K562 (cell line): Measurements from ENCODE around the gene NEURL1. TPM values are rescaled to one million over a fixed set of nuclear protein-coding genes. Genes with fewer than 3 reads are reported as not detected.

Experiments used
- ATAC-seq: fragments of 200-7000 bp; cut with Tn5 transposase; 3 replicates; pipeline ENCODE4 v1.9.1; 2020; ENCODE audit warnings: moderate library complexity
- BruUV-seq: library from RNA; stranded (reverse); fragments of 400-500 nt; replicated peaks from 2 replicates; lab custom pipeline; 2021; lab: Mats Ljungman, UMichigan
- CTCF ChIA-PET: fragments of 300-600 bp; formaldehyde crosslinking; extraction: SDS; loops from one replicate; lab custom pipeline; 2021; ENCODE audit warnings: low intra/inter-chr PET ratio; lab: Yijun Ruan, JAX
- POLR2A ChIA-PET: fragments of 300-600, 350-650 bp; sonication (Branson Sonifier 250); formaldehyde crosslinking; extraction: SDS; loops from one replicate; lab custom pipeline; 2021; ENCODE audit warnings: antibody characterized with exemption, inconsistent platforms; lab: Yijun Ruan, JAX
- DNase-seq, 4 experiments: peaks; one replicate each; pipeline versions ENCODE4 v3.0.0 to v3.0.0-alpha.2; 2011 to 2018; ENCODE audit warnings: low spot score in 3 of 4, mixed read lengths in 3 of 4; ENCODE audit errors: extremely low read depth in 1 of 4
- FAIRE-seq: peaks from 2 replicates; lab custom pipeline; 2011; peaks lifted over from hg19 to GRCh38; lab: Jason Lieb, UNC
- H2AFZ ChIP-seq: 2 replicates; pipeline ENCODE4 v1.6.0; 2011; ENCODE audit warnings: low read depth, low read length, control low read depth, inconsistent platforms
- H3K27ac ChIP-seq: fragments of 200-600 bp; 3 replicates; pipeline ENCODE4 v1.8.0; 2011; ENCODE audit warnings: low read depth, mild to moderate bottlenecking, control low read depth, inconsistent platforms, low read length, moderate library complexity, mixed read lengths; ENCODE audit errors: extremely low read depth
- H3K27me3 ChIP-seq, 2 experiments: fragments of 300-600 bp in 1 of 2; 2 replicates in 1 of 2; 3 replicates in 1 of 2; pipeline versions ENCODE4 v1.6.0 to v1.8.0; 2011; ENCODE audit warnings: inconsistent platforms in 2 of 2, low read length in 2 of 2, mild to moderate bottlenecking in 1 of 2, mixed read lengths in 1 of 2, moderate library complexity in 1 of 2; ENCODE audit not compliant: control insufficient read depth in 2 of 2, insufficient read depth in 2 of 2
- H3K36me3 ChIP-seq: fragments of 300-600 bp; 3 replicates; pipeline ENCODE4 v1.8.0; 2011; ENCODE audit warnings: mild to moderate bottlenecking, low read length, inconsistent platforms; ENCODE audit not compliant: control insufficient read depth, insufficient read depth
- H3K4me1 ChIP-seq, 2 experiments: fragments of 200-600 bp in 1 of 2; replicated peaks in 1 of 2; 2 replicates in 1 of 2; 3 replicates in 1 of 2; pipeline versions ENCODE4 v1.5.1 to v1.8.0; 2011; ENCODE audit warnings: inconsistent platforms in 2 of 2, low read length in 2 of 2, mild to moderate bottlenecking in 1 of 2, mixed read lengths in 1 of 2, moderate library complexity in 1 of 2; ENCODE audit not compliant: control insufficient read depth in 2 of 2, insufficient read depth in 2 of 2
- H3K4me2 ChIP-seq: 2 replicates; pipeline ENCODE4 v1.6.1; 2011; ENCODE audit warnings: low read length, control low read depth, inconsistent platforms, mixed read lengths; ENCODE audit not compliant: insufficient read depth
- H3K4me3 ChIP-seq: fragments of 200-600 bp; sonication (generic), shearing (Covaris generic); 2 replicates; pipeline ENCODE4 v1.5.1; 2016; ENCODE audit warnings: control low read depth, inconsistent platforms
- H3K79me2 ChIP-seq: fragments of 200-600 bp; 3 replicates; pipeline ENCODE4 v1.8.0; 2011; ENCODE audit warnings: low read length, inconsistent platforms; ENCODE audit not compliant: control insufficient read depth, insufficient read depth
- H3K9ac ChIP-seq, 2 experiments: 2 replicates each; pipeline versions ENCODE4 v1.6.0 to v1.6.1; 2011; ENCODE audit warnings: low read depth in 2 of 2, low read length in 2 of 2, control low read depth in 1 of 2, inconsistent platforms in 1 of 2, mild to moderate bottlenecking in 1 of 2, mixed read lengths in 1 of 2; ENCODE audit not compliant: insufficient read depth in 1 of 2
- H3K9me1 ChIP-seq: one replicate; pipeline ENCODE4 v1.6.0; 2011; ENCODE audit warnings: inconsistent platforms, mild to moderate bottlenecking, low read length, moderate library complexity; ENCODE audit not compliant: control insufficient read depth, insufficient read depth
- H3K9me3 ChIP-seq: replicated peaks from 2 replicates; pipeline ENCODE4 v1.5.1; 2011; ENCODE audit warnings: low read depth, low read length, inconsistent platforms; ENCODE audit not compliant: control insufficient read depth, insufficient read depth
- H4K20me1 ChIP-seq: replicated peaks from 2 replicates; pipeline ENCODE4 v1.6.1; 2011; ENCODE audit warnings: low read length, inconsistent platforms, mixed read lengths; ENCODE audit not compliant: control insufficient read depth, insufficient read depth
- C11orf30 ChIP-seq: fragments of 450-650 bp; IDR thresholded peaks from 2 replicates; pipeline ENCODE4 v1.6.1; 2016; ENCODE audit warnings: low read depth, mild to moderate bottlenecking
- CHD1 ChIP-seq: fragments of 200-600 bp; sonication (generic); IDR thresholded peaks from one replicate; pipeline ENCODE4 v1.6.1; 2012; ENCODE audit warnings: mild to moderate bottlenecking, moderate library complexity, low read length, inconsistent platforms
- HMG20B ChIP-seq: fragments of 250-450 bp; sonication (Bioruptor Pico); IDR thresholded peaks from 2 replicates; pipeline ENCODE4 v1.5.0; 2021; ENCODE audit warnings: mild to moderate bottlenecking
- ZNF217 ChIP-seq: sonication (generic); formaldehyde crosslinking; IDR thresholded peaks from 2 replicates; pipeline ENCODE4 v1.8.0; 2022; ENCODE audit warnings: mild to moderate bottlenecking, missing genetic modification reagents
- WGBS: fragments of 100-300 bp; shearing (Covaris generic); methylation state at CpG from one replicate; pipeline ENCODE4 v1.1.6; 2016; ENCODE audit warnings: low coverage, mixed read lengths; ENCODE audit not compliant: insufficient coverage; ENCODE audit errors: missing lambda C conversion rate; 5-methylcytosine and 5-hydroxymethylcytosine counted together
- in situ Hi-C: fragments of 300-500 bp; cut with MboI; formaldehyde crosslinking; loops from 4 replicates; pipeline ENCODE4 v1.15.0; 2018; ENCODE audit warnings: inconsistent platforms, mixed read lengths
- intact Hi-C: fragments of 100-400 bp; cut with micrococcal nuclease; formaldehyde crosslinking; loops from 2 replicates; pipeline ENCODE4 v1.14.2; 2022
- polyA plus RNA-seq, 8 experiments: library from polyadenylated mRNA; depleted of rRNA in 4 of 8; stranded (reverse) in 5 of 8; unstranded in 3 of 8; fragments of >200 nt; fragmentation: Nextera tagmentation in 2 of 8; fragmentation: Illumina TruSeq in 1 of 8; extraction: Ambion mirVana in 2 of 8; extraction: Trizol in 1 of 8; gene quantifications; 2 replicates each; pipeline versions ENCODE4 v1.2.1 to v1.2.3, GENCODE V29; 2011 to 2014; ENCODE audit warnings: inconsistent platforms in 1 of 8, missing spikeins in 1 of 8
- total RNA-seq, 7 experiments: library from RNA; depleted of rRNA in 6 of 7; stranded (reverse); fragments of >200 nt in 6 of 7; fragmentation: Illumina TruSeq in 2 of 7; extraction: Trizol in 2 of 7; gene quantifications; 2 replicates each; pipeline versions ENCODE4 v1.2.1 to v1.2.3, GENCODE V29; 2011 to 2021; ENCODE audit warnings: low replicate concordance in 1 of 7
- TF ChIP-seq, protein P1 (sequence below): sonication (generic); formaldehyde crosslinking; IDR thresholded peaks from 2 replicates; pipeline ENCODE4 v1.8.0; 2022; ENCODE audit warnings: mild to moderate bottlenecking, missing genetic modification reagents
- TF ChIP-seq, protein P2 (sequence below): fragments of 450-650 bp; IDR thresholded peaks from 2 replicates; pipeline ENCODE4 v1.6.1; 2014; ENCODE audit warnings: low read depth, mild to moderate bottlenecking, moderate library complexity, borderline replicate concordance
- TF ChIP-seq, protein P3 (sequence below): fragments of 250-450 bp; sonication (Bioruptor Pico); IDR thresholded peaks from 2 replicates; pipeline ENCODE4 v1.5.0; 2020; ENCODE audit warnings: mild to moderate bottlenecking
- TF ChIP-seq, protein P4 (sequence below): fragments of 450-650 bp; IDR thresholded peaks from 2 replicates; pipeline ENCODE4 v1.6.1; 2016; ENCODE audit warnings: missing biosample characterization, missing genetic modification characterization
- TF ChIP-seq, protein P5 (sequence below): fragments of 450-650 bp; IDR thresholded peaks from 2 replicates; pipeline ENCODE4 v1.6.1; 2016
- TF ChIP-seq, protein P6 (sequence below): fragments of 250-450 bp; sonication (Bioruptor Pico); IDR thresholded peaks from 2 replicates; pipeline ENCODE4 v1.8.0; 2021; ENCODE audit warnings: moderate library complexity, mild to moderate bottlenecking, inconsistent platforms
- TF ChIP-seq, protein P7 (sequence below): fragments of 250-450 bp; sonication (Bioruptor Pico); IDR thresholded peaks from 2 replicates; pipeline ENCODE4 v1.5.0; 2021
- TF ChIP-seq, protein P8 (sequence below), 2 experiments: fragments of 450-650 bp in 1 of 2; sonication (generic) in 1 of 2; formaldehyde crosslinking; conservative IDR thresholded peaks; 2 replicates each; pipeline versions ENCODE4 v1.4.0 to v1.8.1; 2020 to 2022; ENCODE audit warnings: mild to moderate bottlenecking in 1 of 2, missing genetic modification reagents in 1 of 2

NEURL1 gene
- total and polyA plus RNA-seq, 9 of the 15 experiments (the other 6 are each of a cell fraction or from before 2014, with no cell fraction given), result 0.01 to 0.45 (median 0.16) TPM; not detected in 5

DNA sequence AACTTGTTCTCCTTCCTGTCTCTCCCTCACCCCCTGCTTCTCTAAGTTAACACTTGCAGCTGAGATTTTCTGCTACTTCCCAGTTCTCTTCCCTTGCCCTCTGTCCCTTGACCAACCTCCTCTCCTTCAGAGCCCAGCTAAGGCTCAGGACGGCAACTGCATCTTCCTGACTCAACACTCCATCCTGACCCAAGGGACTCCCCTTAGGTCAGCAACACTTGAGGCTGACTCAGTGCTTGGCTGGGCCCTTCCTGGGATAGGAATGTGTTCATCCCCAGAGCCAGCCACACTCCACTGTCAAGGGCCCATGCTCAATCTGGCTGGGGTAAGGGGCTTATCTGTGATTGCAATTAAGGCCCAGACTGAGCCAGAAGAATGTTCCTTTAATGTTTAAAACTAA lies 44.8 kb upstream of the NEURL1 start:
- Histone ChIP-seq H3K4me1 (peaks cover 2 to 21% of the 10 kb centered on the region in 2 experiments; a peak in 3 of 5 replicates), H3K27me3 (no peaks in the 10 kb centered on the region), H3K9me3 (no peaks in the 10 kb centered on the region), H4K20me1 (0 out of 2 replicates have a peak, but pooled peaks cover 3% of the 10 kb centered on the region), H3K9me1 (no peaks in the 10 kb centered on the region), H3K9ac (no peak overlapping the region), H3K27ac (no peak overlapping the region), H2AFZ (no peak overlapping the region), H3K79me2 (no peaks in the 10 kb centered on the region), H3K36me3 (peaks cover 41% of the 10 kb centered on the region; the same call in 2 of the 3 replicates), H3K4me3 (no peak overlapping the region), H3K4me2 (no peak overlapping the region)
- in situ Hi-C loops, result no loop called here
- ATAC-seq, result no peak
- intact Hi-C loops, result no loop called here
- no TSS peak for BruUV-seq
- 57% methylated on average over 1 of the region's 1 CpG for WGBS
- no peak for DNase-seq
- FAIRE-seq, result no peak
- ChIA-PET POLR2A (no interaction called here), CTCF (no interaction called here)
- TF ChIP-seq, protein P1, sequence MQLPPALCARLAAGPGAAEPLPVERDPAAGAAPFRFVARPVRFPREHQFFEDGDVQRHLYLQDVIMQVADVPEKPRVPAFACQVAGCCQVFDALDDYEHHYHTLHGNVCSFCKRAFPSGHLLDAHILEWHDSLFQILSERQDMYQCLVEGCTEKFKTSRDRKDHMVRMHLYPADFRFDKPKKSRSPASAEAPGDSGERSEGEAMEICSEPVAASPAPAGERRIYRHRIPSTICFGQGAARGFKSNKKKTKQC (CRISPR knock-in tag), result no peak
- TF ChIP-seq, protein P2, sequence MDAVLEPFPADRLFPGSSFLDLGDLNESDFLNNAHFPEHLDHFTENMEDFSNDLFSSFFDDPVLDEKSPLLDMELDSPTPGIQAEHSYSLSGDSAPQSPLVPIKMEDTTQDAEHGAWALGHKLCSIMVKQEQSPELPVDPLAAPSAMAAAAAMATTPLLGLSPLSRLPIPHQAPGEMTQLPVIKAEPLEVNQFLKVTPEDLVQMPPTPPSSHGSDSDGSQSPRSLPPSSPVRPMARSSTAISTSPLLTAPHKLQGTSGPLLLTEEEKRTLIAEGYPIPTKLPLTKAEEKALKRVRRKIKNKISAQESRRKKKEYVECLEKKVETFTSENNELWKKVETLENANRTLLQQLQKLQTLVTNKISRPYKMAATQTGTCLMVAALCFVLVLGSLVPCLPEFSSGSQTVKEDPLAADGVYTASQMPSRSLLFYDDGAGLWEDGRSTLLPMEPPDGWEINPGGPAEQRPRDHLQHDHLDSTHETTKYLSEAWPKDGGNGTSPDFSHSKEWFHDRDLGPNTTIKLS, result no peak
- no peak for TF ChIP-seq CHD1
- TF ChIP-seq C11orf30, result no peak
- TF ChIP-seq, protein P3, sequence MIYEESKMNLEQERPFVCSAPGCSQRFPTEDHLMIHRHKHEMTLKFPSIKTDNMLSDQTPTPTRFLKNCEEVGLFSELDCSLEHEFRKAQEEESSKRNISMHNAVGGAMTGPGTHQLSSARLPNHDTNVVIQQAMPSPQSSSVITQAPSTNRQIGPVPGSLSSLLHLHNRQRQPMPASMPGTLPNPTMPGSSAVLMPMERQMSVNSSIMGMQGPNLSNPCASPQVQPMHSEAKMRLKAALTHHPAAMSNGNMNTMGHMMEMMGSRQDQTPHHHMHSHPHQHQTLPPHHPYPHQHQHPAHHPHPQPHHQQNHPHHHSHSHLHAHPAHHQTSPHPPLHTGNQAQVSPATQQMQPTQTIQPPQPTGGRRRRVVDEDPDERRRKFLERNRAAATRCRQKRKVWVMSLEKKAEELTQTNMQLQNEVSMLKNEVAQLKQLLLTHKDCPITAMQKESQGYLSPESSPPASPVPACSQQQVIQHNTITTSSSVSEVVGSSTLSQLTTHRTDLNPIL (CRISPR knock-in tag), result no peak
- TF ChIP-seq ZNF217 (CRISPR knock-in tag), result no peak
- no peak for TF ChIP-seq HMG20B (CRISPR knock-in tag)
- TF ChIP-seq, protein P4, sequence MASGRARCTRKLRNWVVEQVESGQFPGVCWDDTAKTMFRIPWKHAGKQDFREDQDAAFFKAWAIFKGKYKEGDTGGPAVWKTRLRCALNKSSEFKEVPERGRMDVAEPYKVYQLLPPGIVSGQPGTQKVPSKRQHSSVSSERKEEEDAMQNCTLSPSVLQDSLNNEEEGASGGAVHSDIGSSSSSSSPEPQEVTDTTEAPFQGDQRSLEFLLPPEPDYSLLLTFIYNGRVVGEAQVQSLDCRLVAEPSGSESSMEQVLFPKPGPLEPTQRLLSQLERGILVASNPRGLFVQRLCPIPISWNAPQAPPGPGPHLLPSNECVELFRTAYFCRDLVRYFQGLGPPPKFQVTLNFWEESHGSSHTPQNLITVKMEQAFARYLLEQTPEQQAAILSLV (tag), result no peak
- TF ChIP-seq, protein P5, sequence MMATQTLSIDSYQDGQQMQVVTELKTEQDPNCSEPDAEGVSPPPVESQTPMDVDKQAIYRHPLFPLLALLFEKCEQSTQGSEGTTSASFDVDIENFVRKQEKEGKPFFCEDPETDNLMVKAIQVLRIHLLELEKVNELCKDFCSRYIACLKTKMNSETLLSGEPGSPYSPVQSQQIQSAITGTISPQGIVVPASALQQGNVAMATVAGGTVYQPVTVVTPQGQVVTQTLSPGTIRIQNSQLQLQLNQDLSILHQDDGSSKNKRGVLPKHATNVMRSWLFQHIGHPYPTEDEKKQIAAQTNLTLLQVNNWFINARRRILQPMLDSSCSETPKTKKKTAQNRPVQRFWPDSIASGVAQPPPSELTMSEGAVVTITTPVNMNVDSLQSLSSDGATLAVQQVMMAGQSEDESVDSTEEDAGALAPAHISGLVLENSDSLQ, result no peak
- TF ChIP-seq, protein P6, sequence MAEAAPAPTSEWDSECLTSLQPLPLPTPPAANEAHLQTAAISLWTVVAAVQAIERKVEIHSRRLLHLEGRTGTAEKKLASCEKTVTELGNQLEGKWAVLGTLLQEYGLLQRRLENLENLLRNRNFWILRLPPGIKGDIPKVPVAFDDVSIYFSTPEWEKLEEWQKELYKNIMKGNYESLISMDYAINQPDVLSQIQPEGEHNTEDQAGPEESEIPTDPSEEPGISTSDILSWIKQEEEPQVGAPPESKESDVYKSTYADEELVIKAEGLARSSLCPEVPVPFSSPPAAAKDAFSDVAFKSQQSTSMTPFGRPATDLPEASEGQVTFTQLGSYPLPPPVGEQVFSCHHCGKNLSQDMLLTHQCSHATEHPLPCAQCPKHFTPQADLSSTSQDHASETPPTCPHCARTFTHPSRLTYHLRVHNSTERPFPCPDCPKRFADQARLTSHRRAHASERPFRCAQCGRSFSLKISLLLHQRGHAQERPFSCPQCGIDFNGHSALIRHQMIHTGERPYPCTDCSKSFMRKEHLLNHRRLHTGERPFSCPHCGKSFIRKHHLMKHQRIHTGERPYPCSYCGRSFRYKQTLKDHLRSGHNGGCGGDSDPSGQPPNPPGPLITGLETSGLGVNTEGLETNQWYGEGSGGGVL, result no peak
- TF ChIP-seq, protein P7, sequence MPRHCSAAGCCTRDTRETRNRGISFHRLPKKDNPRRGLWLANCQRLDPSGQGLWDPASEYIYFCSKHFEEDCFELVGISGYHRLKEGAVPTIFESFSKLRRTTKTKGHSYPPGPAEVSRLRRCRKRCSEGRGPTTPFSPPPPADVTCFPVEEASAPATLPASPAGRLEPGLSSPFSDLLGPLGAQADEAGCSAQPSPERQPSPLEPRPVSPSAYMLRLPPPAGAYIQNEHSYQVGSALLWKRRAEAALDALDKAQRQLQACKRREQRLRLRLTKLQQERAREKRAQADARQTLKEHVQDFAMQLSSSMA (CRISPR knock-in tag), result no peak
- TF ChIP-seq, protein P8, sequence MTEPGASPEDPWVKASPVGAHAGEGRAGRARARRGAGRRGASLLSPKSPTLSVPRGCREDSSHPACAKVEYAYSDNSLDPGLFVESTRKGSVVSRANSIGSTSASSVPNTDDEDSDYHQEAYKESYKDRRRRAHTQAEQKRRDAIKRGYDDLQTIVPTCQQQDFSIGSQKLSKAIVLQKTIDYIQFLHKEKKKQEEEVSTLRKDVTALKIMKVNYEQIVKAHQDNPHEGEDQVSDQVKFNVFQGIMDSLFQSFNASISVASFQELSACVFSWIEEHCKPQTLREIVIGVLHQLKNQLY (CRISPR knock-in tag; conservative IDR thresholded peaks at IDR 0.05), result no peak
